Umbilical cord (tissue), 2 donors: ENCODE results near the gene TRIM15. TPM values are rescaled to one million over a fixed set of nuclear protein-coding genes. Genes with fewer than 3 reads are reported as not detected.

Source experiments
- DNase-seq: peaks from one replicate; pipeline ENCODE4 v3.0.0-alpha.2; 2015; ENCODE audit warnings: low spot score
- total RNA-seq: library from RNA; depleted of rRNA; stranded (reverse); fragments of >200 nt; gene quantifications from one replicate; pipeline ENCODE4 v1.2.3, GENCODE V29; 2014; ENCODE audit warnings: low replicate concordance; ENCODE audit not compliant: insufficient read depth

Gene TRIM15
- total RNA-seq, 1 donor from 2014 or later: 0.48 TPM

DNA sequence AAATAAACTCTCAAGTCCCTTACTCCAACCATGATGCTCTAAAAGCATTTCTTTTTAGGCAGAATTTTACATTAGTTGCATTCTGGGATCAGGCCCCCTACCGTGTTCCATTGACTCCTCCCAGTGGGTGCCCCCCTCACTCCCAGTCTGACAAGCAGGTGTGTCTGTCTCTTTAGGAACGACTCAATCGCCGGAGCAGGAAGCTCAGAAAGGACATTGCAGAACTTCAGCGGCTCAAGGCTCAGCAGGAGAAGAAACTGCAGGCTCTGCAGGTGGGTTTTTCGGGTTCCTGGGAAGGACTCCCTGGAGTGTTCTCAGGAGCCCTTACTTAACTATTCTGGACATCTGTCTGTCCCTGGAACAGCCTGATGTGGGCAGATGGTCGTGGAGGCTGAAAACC, 17.5 kb upstream of the TRIM15 start:
- no peak for DNase-seq

DNA sequence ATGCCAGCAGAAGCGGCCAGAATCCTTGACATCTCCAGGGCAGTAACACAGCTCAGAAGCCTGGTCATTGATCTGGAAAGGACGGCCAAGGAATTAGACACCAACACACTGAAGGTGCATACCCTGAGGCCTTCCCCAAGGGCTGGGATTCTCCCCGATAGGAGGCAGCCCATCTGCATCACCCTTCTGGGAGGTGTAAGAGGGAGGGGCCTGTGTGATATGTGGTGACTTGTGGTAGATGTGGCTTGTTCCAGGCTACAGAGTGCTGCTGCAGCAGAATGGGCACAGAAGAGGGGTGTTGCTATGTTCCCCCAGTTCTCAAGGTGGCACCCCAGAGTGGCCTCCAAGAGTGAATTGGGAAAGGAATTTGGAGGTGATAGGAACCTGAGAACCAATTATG, 16.2 kb upstream of the TRIM15 start:
- no peak for DNase-seq

DNA sequence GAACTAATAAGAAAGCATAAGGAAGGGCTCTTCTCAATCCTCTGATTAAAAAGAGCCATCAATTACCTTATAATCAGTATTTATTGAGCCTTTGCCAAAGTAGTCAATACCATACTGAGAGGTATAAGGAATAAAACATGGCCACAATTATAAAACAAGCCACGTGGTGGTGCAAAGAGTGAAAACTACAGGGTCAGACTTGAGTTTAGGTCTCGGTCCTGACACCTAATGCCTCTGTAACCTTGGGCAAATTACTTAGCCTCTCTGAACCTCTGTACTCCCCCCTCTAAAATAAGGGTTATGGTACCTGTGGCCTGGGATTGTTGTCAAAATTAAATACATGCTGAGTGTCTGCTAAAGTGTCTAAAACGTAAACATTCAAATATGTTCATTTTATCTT, 14.1 kb upstream of the TRIM15 start:
- DNase-seq: no peak

DNA sequence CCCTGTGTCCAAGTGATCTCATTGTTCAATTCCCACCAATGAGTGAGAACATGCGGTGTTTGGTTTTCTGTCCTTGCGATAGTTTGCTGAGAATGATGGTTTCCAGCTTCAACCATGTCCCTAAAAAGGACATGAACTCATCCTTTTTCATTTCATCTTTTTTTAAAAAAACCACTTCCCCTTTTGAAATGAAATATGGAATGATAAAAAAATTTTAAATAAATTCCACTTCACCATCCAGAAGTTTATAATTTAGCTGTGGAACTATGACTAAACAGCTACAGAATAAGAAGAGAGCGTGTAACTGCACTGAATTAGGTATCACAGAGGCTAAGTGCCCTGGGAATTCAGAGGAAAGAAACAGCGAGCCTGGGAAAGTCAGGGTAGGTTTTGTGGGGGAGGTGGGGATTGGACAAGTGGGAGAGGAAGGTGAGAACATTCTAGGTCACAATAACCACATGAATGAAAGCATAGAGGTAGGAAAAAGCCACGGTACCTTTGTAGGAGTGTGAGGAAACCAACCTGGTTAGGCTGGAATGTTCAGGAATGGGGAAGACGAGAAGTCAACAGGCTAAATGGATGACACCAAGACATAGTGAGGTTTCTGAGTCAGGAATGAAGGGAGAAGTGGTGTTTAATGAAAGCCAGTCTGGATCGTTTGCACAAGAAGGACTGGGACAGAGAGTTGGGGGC, 13.3 kb upstream of the TRIM15 start:
- DNase-seq: no peak

DNA sequence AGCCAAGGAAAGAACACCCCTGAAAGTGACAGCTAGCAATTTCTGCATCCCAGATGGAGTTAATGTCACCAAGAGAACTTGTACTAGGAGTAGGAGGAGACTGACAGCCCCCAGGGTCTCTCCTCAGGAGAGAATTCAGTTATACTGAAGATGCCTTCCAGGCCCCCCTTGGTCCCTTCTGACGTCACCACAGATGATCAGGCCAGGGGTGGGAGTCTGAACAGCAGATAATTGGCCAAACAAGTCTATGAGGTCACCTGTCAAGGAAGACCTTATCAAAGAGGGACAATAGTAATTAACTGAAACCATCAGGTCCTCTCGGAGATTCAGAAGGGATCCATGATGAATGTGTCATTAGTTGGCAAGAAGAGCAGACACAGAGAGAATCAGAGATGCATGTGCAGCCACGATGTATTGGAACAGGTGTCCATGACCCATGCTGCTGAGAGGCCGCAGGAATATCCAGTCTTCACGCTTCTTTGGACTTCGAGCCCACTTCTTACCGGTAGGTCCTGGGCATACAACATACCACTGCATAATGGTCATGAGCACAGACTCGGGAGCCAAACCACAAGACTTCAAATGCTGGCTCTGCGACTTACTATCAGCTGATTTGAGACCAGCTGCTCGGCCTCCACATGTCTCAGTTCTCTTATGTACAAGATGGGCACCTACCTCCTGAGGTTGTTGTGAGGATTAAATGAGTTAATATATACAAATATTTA, 12.5 kb upstream of the TRIM15 start:
- no peak for DNase-seq

DNA sequence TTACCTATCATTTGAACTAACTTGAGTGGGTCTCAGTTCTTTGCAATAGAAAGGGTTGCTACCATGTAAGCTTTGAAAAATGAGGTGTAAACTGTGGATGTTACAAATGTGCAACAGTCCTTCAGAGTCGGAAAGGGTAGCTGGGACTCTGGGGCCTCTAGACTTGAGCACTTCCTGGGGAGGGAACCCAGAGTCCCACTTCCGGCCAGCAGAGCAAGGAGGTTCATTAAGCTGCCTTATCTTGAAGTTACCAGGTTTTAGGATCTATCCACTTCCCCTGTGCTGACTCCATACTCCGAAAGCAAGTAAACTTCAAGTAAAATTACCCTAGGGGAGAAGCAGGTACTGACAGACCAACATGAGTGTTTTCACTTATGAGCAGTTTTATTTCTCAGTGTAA, 11.8 kb upstream of the TRIM15 start:
- no peak for DNase-seq

DNA sequence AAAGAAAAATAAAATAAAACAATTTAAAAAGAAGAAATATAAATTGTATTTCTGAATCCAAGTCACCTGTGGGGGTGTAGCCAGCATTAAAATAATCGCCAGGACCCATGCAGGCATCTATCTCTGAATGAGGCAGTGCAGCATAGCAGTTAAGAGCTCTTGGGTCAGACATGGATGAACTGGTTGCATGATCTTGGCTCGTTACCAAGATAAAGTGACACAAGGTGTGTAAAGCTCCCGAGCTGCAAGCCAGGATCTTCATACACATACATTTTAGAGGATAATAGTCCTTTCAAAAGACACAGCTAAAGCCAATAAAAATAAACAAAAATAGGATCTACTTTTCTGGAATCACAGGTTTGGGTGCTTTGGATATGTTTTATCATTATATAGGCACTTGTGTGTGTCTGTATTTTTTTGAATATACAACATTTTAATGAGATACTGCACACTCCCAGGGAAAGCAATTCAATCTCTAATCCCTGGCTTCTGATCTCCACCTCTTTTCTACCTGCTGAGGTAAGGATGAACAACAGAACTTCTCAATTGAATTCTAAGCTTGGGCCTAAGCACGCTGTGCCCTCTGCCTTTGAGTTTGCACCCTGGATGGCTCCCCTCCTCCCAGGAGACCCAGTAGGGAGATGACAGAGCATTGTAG, 11.2 kb upstream of the TRIM15 start:
- DNase-seq: no peak

DNA sequence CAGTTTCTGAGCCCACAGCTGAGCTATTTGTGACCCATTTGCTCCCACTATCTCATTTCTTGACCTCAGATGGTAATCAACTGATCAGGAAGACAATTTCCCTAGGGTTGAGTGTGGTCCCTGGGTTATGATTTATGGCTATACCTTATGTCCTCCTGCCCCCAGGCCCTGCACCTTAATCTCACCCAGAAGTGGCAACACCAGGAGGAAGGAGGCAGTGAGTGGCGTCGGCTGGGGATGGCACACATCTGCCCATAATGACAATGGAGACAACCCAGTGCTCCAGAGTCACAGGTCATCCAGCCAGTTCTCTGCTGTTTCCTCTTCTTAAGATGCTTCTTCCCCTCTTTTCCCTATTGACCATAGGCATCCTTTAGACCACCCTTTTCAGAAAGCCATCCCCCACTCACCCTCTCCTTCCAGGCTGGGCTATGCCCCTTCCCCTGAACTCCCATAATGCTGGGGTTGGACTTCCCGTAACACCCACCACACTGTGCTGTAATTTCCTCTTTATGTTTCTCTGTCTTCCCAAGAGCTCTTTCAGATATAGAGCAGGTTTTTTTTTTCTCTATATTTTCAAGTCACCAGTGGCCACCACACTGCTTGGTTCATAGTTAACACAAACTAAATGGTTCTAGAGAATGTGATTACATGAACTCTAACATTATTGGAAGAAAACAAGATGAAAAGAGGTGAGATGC, 10.3 kb upstream of the TRIM15 start:
- DNase-seq: no peak

DNA sequence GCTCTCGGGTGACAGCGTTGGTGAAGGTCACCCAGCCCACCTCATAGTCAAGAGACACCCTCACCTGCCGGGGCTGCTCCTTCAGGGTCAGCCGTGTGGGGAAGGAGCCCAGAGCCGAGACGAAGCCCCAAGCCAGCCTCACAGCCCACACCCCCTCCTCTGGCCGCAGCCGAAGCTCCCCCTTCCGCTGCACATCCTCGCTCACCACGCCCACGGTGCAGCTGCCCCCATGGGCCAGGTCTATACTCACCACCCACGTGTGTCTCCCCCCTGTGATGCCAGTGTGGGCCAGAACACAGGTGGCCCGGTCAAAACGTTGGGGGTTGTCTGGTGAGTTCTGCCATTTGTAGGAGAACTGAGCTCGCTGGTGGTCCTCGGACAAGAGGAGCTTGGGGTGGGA, 9.3 kb upstream of the TRIM15 start:
- DNase-seq: no peak

DNA sequence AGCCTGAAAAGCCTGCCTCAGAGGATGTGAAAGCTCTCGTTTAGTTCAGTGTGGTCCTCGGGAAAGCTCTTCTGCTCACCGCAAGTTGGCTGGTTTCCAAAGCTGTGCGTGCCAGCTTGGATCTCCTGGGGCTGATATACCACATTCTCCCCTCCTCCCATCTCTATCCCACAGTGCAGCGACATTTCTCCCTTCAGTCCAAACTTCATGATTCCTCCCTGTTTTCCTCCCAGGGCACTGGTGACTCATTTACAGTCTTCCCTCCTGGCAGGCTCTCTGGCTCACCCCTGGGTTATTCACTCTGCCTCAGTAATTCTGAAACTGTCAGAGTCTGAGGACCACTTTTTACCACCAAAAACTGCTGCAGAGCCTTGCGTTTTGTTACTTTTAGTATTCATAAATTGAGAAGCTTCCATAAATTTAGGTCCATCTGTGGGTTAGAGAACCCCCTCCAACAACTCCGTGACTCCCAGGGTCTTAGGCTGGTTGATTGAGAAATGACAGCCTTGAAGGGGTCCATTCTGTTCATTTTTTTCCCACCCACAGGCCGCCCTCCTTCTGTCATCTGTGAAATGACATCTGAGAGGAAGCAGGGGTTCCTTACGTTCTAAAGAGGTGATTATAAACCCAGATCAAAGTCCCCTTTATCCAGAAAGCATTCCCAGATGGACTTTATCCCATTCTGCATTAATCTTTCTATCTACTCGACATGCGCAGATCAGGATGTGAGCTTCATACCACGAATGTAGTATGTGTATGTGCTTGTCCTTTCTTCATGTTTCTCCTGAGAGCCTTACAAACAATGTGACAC, 8.4 kb upstream of the TRIM15 start:
- peak; percentile 14 for DNase-seq

DNA sequence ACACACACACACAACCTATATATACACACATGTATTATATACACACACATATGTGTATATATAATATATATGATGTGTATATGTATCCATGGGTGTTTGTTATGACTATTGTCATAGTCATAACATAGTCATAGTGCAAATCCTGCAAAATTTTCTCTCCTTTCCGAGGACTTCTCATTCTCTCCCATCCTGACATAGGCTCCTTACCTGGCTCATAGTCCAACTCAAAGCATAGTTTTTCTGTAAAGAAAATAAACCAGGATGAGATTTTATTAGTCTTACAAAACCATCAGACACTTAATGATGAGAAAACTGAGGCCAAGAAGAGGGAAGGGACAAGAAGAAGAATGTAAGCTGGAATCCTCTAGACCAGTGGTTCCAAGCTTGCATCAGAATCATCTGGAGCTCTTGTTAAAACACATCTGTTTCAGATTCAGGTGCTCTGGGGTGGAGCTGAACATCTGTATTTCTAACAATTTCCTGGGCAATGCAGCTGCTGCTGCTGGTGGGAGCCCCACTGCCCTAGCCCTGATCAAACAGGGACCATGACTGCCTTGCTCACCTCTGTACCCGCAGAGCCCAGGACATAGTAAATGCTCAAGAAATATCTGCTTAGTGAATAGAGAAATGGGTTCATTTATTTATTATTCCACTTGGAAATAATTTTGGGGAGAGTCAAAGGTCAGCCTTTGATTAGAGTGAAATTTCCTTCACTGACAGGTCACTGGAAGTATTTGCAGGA, 7.7 kb upstream of the TRIM15 start:
- no peak for DNase-seq

DNA sequence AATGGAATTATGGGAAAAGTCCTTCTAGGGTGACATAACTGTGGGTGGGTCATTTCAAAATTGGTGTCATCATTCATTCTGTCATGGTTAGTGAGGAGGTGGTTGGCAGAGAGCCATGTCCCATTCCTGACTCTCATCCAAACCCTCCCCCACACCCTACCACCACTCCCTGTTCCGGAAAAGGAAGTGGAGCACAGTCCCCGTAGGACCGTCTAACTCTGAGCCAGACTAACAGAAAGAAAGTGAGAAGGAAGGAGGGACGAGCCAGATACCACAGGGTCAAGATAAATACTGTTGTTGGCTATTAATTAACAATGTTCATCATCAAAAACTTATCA, 7.1 kb upstream of the TRIM15 start:
- no peak for DNase-seq

DNA sequence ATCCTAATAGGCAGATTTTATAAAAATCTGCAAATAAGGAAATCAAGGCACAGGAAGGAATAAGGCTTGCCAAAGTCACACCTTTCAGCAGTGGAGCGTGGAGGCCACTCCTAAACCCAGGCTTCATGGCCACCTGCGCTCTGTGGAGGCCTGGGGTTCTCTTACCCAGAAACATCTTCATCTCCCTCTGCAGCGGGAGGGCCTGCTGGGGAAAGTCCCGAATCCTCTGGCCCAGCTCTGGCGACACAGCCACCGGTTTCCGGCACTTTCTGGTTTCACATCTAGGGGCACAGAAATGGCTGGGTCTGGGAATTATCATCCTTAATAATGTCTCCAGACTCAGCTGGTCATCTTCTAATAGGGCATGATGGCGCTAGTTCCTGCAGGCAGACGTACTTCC, 6.6 kb upstream of the TRIM15 start:
- no peak for DNase-seq

DNA sequence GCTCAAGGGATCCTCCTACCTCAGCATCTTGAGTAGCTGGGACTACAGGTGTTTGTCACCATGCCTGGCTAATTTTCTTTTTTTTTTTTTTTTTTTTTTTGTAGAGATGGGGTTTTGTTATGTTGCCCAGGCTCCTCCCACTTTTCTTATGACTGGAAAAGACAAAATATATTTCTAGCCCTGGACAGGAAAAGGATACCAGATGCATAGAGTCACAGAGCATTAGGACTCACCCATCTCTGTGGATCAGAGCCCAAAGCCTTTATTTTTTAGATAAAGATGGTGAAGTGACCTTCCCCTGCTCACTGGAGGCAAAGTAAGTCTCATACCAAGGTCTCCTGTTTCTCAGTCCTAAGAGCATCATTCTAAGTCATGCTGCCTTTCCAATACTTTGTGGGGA, 5.8 kb upstream of the TRIM15 start:
- no peak for DNase-seq

DNA sequence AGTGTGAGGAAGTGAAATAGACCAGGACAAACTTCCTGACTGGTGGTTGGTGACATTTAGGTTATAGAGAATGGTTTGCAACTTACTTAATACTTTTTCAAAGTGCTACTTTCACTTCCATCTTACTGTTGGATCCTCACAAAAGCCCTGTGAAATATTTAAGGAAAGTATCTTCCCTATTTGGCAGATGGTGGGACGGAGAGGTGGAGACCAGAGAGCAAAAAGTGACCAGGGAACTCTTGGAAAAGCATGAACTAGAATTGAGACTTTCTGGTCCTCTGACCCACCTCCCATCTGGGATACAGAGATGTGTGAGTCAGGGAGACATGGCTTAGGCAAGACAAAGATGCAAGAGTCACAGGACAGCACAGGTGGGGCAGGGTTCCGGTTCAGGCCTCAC, 5.3 kb upstream of the TRIM15 start:
- DNase-seq: no peak

DNA sequence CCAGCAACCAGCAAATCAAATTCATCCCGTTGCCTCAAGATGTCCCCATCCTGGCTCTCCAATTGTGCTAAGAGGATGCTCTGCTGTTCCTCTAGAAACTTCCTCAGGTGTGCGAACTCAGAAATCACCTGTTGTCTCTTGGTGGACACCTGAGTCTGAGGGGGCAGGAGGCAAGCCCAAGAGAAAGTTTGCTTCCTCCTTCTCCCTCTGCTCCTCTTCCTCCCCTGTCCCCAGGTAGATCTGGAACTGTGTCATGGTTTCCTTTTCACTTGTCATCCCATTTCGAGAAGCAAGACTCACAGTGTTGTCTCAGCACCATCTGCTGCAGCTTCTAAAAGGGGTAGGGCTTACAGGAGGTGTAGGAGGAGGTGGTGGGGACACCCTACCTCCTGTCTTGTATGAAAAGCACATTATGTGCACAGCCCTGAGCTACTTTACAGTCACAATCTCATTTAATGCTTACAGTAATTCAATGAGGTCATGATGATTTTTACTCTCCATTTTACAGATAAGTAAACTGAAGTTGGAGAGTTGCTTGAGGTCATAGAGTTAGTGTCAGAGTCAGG, 4.8 kb upstream of the TRIM15 start:
- DNase-seq: no peak

DNA sequence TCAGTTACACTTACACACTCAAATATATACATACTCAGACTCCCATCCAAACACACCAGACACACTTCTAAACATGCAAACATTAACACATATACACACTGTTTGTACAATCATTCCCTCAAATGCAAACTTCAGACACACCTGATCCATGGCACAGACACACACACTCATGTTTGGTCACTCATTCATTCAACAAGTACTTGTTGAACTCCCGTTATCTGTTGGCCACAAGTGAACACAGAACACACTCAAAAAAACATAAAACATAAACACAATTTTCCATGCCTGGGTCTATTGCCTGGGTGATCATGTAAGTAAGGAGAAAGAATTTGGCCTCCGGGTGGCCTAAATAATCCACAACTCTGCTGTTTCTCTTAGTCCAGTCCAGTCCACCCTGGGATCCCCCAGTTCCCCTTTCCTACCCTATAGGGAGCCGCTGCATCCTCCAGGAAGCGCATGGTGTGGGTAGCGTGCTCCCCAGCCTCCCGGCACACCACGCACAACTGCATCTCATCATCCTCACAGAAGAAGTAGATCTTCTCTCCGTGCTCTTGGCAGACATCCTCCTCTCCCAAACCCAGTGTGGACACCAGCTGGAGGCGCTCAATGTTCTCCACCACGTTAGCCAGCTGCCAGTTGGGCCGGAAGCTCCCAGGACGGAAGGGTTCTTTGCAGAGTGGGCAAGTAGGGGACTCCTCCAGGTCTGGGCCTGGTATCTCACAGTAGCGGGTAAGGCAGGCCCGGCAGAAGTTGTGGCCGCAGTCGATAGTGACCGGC, 3.1 kb upstream of the TRIM15 start:
- DNase-seq: no peak

DNA sequence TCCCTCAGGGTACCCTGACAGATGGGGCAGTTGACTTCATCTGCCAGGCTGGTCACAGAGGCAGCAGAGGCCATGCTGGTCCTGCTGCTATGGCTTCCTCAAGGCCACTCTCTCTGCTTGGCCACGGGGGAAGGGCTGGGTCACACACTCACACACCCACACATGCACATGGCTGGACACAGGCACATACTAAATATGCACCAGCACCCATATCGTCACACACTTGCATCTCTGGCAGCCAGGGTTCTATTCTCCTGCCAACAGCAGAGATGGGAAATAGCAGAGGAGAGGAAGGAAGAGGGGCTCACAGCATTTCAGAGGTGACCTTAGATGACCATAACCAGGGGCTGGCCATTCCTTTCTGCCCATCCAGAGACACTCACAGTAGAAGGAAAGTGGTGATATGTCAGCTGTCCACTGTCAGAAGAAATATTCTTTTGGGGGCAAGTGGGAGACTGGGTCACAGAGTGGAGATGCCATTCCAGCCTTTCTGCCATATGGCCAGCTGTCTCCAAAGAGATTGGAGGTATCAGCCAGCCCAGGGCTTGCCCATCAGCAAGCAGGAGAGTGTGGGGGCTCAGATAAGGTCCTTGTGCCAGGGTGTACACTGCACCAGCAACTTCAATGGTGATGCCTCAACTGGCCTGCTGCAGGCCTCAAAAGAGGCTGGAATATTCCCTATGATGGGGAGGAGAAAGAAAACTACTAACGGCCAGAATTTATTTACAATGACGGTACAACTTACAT, 2.4 kb upstream of the TRIM15 start, which contains the start of gene TRIM10:
Gene TRIM10 (minus strand): TSS at position 427 of the 747 bp plus-strand sequence. CDS start 353 bp downstream, at position 74.
- DNase-seq: no peak
